GM23248 (cell line): ENCODE data around the gene ZSWIM6. TPM values are rescaled to one million over a fixed set of nuclear protein-coding genes. Genes with fewer than 3 reads are reported as not detected.

Experiments
- DNase-seq: peaks from one replicate; pipeline ENCODE4 v3.0.0-alpha.2; 2015
- H2AFZ ChIP-seq: fragments of 200-600 bp; sonication (generic); 2 replicates; pipeline ENCODE4 v1.6.1; 2016; ENCODE audit warnings: antibody characterized with exemption
- H3F3A ChIP-seq: fragments of 200-600 bp; sonication (generic); 2 replicates; pipeline ENCODE4 v1.6.1; 2016; ENCODE audit warnings: mild to moderate bottlenecking, antibody characterized with exemption, mixed run types; ENCODE audit not compliant: insufficient read depth
- H3K27ac ChIP-seq: fragments of 200-600 bp; sonication (generic); 2 replicates; pipeline ENCODE4 v1.5.1; 2016; ENCODE audit warnings: mild to moderate bottlenecking
- H3K27me3 ChIP-seq: fragments of 200-600 bp; sonication (generic); replicated peaks from 2 replicates; pipeline ENCODE4 v1.6.1; 2016; ENCODE audit warnings: mild to moderate bottlenecking; ENCODE audit not compliant: insufficient read depth
- H3K36me3 ChIP-seq: fragments of 200-600 bp; sonication (generic); 2 replicates; pipeline ENCODE4 v1.6.1; 2016; ENCODE audit warnings: low read depth, mild to moderate bottlenecking
- H3K4me1 ChIP-seq: fragments of 200-600 bp; sonication (generic); 2 replicates; pipeline ENCODE4 v1.6.1; 2016; ENCODE audit warnings: mild to moderate bottlenecking; ENCODE audit not compliant: insufficient read depth
- H3K4me2 ChIP-seq: fragments of 200-600 bp; sonication (generic); one replicate; pipeline ENCODE4 v1.6.1; 2016; ENCODE audit warnings: mild to moderate bottlenecking; ENCODE audit not compliant: unreplicated experiment
- H3K4me3 ChIP-seq: fragments of 200-600 bp; sonication (generic); 2 replicates; pipeline ENCODE4 v1.5.1; 2016; ENCODE audit warnings: mild to moderate bottlenecking
- H3K79me2 ChIP-seq: fragments of 200-600 bp; sonication (generic); 2 replicates; pipeline ENCODE4 v1.6.1; 2016; ENCODE audit warnings: mild to moderate bottlenecking; ENCODE audit not compliant: insufficient read depth
- H3K9ac ChIP-seq: fragments of 200-600 bp; sonication (generic); 2 replicates; pipeline ENCODE4 v1.6.1; 2016; ENCODE audit warnings: mild to moderate bottlenecking
- H3K9me2 ChIP-seq: fragments of 200-600 bp; sonication (generic); 2 replicates; pipeline ENCODE4 v1.6.1; 2016; ENCODE audit warnings: mixed run types, mild to moderate bottlenecking, moderate library complexity; ENCODE audit not compliant: insufficient read depth
- H3K9me3 ChIP-seq: fragments of 200-600 bp; sonication (generic); one replicate; pipeline ENCODE4 v1.6.1; 2017; ENCODE audit warnings: low read depth
- H4K20me1 ChIP-seq: fragments of 200-600 bp; sonication (generic); 2 replicates; pipeline ENCODE4 v1.6.0; 2016; ENCODE audit not compliant: insufficient read depth
- EZH2 ChIP-seq: fragments of 200-600 bp; sonication (generic); IDR thresholded peaks from 2 replicates; pipeline ENCODE4 v1.6.1; 2018; ENCODE audit warnings: antibody characterized with exemption, mild to moderate bottlenecking; ENCODE audit not compliant: insufficient read depth, poor library complexity, severe bottlenecking
- EZH2phosphoT487 ChIP-seq: fragments of 200-600 bp; sonication (generic); IDR thresholded peaks from 2 replicates; pipeline ENCODE4 v1.6.1; 2018; ENCODE audit warnings: antibody characterized with exemption, moderate library complexity, mild to moderate bottlenecking, low read depth; ENCODE audit not compliant: insufficient read depth
- WGBS, 2 experiments: methylation state at CpG; one replicate each; pipeline ENCODE4 v1.1.6; 2015 to 2017; ENCODE audit warnings: low lambda C conversion rate in 2 of 2, low coverage in 1 of 2; ENCODE audit errors: missing lambda C conversion rate in 2 of 2; 5-methylcytosine and 5-hydroxymethylcytosine counted together
- in situ Hi-C: fragments of 300-500 bp; cut with MboI; formaldehyde crosslinking; loops from 2 replicates; pipeline ENCODE4 v1.15.0; 2020
- polyA plus RNA-seq: library from polyadenylated mRNA; unstranded; fragments of >200 nt; fragmentation: Nextera tagmentation; extraction: Ambion mirVana; gene quantifications from 2 replicates; pipeline ENCODE4 v1.2.1, GENCODE V29; 2016
- total RNA-seq: library from RNA; depleted of rRNA; stranded (reverse); fragments of >200 nt; shearing (Covaris generic); gene quantifications from 2 replicates; pipeline ENCODE4 v1.2.3, GENCODE V29; 2014

ZSWIM6 gene
- total and polyA plus RNA-seq, 2 experiments from 2014 or later: 1.5 to 4.8 TPM

GRCh38 chr5:61298066-61298465, 34.0 kb upstream of the ZSWIM6 start:
- Histone ChIP-seq H3K9me2 (no peaks in the 10 kb centered on the region), H4K20me1 (no peaks in the 10 kb centered on the region), H3K27ac (no peak overlapping the region), H3K79me2 (no peaks in the 10 kb centered on the region), H3K4me3 (no peak overlapping the region), H3F3A (peaks cover 31% of the 10 kb centered on the region), H3K9me3 (no peaks in the 10 kb centered on the region), H3K36me3 (no peaks in the 10 kb centered on the region), H2AFZ (no peak overlapping the region), H3K27me3 (no peaks in the 10 kb centered on the region), H3K4me2 (no peak overlapping the region), H3K9ac (no peak overlapping the region), H3K4me1 (peaks cover 28% of the 10 kb centered on the region)
- DNase-seq: no peak
- in situ Hi-C loops: no loop called here
- WGBS, 2 experiments: 90 to 98% methylated on average over 3 of the region's 3 CpGs
- TF ChIP-seq EZH2: no peak
- no peak for TF ChIP-seq EZH2phosphoT487

GRCh38 chr5:61298580-61298979, 33.5 kb upstream of the ZSWIM6 start:
- no peak overlapping the region for H3K9ac ChIP-seq
- no peak overlapping the region for H2AFZ ChIP-seq
- no peaks in the 10 kb centered on the region for H3K9me2 ChIP-seq
- WGBS, 2 experiments: 81 to 82% methylated on average over 6 of the region's 6 CpGs
- no peaks in the 10 kb centered on the region for H4K20me1 ChIP-seq
- in situ Hi-C loops: no loop called here
- no peak for DNase-seq
- H3K27ac ChIP-seq: no peak overlapping the region
- no peak for TF ChIP-seq EZH2
- TF ChIP-seq EZH2phosphoT487: no peak
- no peaks in the 10 kb centered on the region for H3K27me3 ChIP-seq
- no peaks in the 10 kb centered on the region for H3K9me3 ChIP-seq
- no peaks in the 10 kb centered on the region for H3K36me3 ChIP-seq
- peaks cover 33% of the 10 kb centered on the region for H3K4me1 ChIP-seq
- H3F3A ChIP-seq: peaks cover 36% of the 10 kb centered on the region
- H3K79me2 ChIP-seq: no peaks in the 10 kb centered on the region
- no peak overlapping the region for H3K4me3 ChIP-seq
- H3K4me2 ChIP-seq: no peak overlapping the region

DNA sequence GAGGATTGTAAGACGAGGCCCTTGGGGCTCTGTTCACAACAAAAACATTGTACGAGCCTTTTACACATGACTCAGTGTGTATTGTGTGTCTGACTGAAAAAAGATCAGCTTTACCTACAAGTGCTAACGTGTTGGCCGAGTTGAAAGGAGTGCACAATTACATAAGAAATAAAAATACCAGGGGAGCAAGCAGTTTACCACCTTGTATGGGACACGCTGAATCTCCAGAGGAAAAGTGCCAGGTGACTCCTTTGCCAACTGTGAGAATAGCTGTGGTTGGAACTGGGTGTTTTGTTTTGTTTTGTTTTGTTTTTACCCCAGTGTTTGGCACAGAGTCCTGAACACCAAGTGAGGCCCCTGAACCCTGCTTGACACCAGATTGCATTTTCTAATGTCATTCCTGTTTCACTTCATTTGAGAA, 32.8 kb upstream of the ZSWIM6 start:
- Histone ChIP-seq H3K9me2 (no peaks in the 10 kb centered on the region), H3K79me2 (no peaks in the 10 kb centered on the region), H3K36me3 (no peaks in the 10 kb centered on the region), H3F3A (peaks cover 39% of the 10 kb centered on the region), H3K9ac (no peak overlapping the region), H3K27me3 (no peaks in the 10 kb centered on the region), H3K4me1 (peaks cover 40% of the 10 kb centered on the region), H3K4me2 (no peak overlapping the region), H3K4me3 (no peak overlapping the region), H3K27ac (no peak overlapping the region), H4K20me1 (no peaks in the 10 kb centered on the region), H2AFZ (no peak overlapping the region), H3K9me3 (no peaks in the 10 kb centered on the region)
- in situ Hi-C loops: no loop called here
- DNase-seq: no peak
- TF ChIP-seq EZH2phosphoT487 (no peak), EZH2 (no peak)
- 96 to 97% methylated on average over 5 of the region's 5 CpGs for WGBS, 2 experiments

- H3K27ac ChIP-seq: peak overlapping the region; percentile 80
- H3K4me3 ChIP-seq: peak overlapping the region; percentile 50
- H2AFZ ChIP-seq: no peak overlapping the region
- no peaks in the 10 kb centered on the region for H3K9me2 ChIP-seq
- 0 to 1% methylated on average over 9 of the region's 9 CpGs for WGBS, 2 experiments
- H3K9ac ChIP-seq: peak overlapping the region; percentile 55
- peak; percentile 100 for DNase-seq
- peaks cover 60% of the 10 kb centered on the region for H3K4me1 ChIP-seq
- H3K79me2 ChIP-seq: no peaks in the 10 kb centered on the region
- in situ Hi-C loops: no loop called here
- TF ChIP-seq EZH2phosphoT487 (peak; percentile 84; the same call in 1 of the 2 replicates), EZH2 (no peak)
- peaks cover 44% of the 10 kb centered on the region for H3F3A ChIP-seq
- no peaks in the 10 kb centered on the region for H4K20me1 ChIP-seq
- no peaks in the 10 kb centered on the region for H3K27me3 ChIP-seq
- H3K4me2 ChIP-seq: peak overlapping the region; percentile 88
- no peaks in the 10 kb centered on the region for H3K9me3 ChIP-seq
- no peaks in the 10 kb centered on the region for H3K36me3 ChIP-seq
Observed at GRCh38 chr5:61301341-61302199, 30.5 kb upstream of the ZSWIM6 start.

GRCh38 chr5:61302200-61302563, 29.9 kb upstream of the ZSWIM6 start:
- DNase-seq: no peak
- Histone ChIP-seq H3K4me2 (peak overlapping the region; percentile 61), H3K27me3 (no peaks in the 10 kb centered on the region), H3K9me3 (no peaks in the 10 kb centered on the region), H3K36me3 (no peaks in the 10 kb centered on the region), H3F3A (peaks cover 50% of the 10 kb centered on the region), H3K27ac (peak overlapping the region; percentile 80), H3K9ac (peak overlapping the region; percentile 55), H3K9me2 (no peaks in the 10 kb centered on the region), H3K79me2 (no peaks in the 10 kb centered on the region), H3K4me3 (peak overlapping the region; percentile 47), H3K4me1 (peaks cover 64% of the 10 kb centered on the region), H4K20me1 (no peaks in the 10 kb centered on the region), H2AFZ (no peak overlapping the region)
- no peak for TF ChIP-seq EZH2phosphoT487
- no peak for TF ChIP-seq EZH2
- WGBS, 2 experiments: 81 to 83% methylated on average over 4 of the region's 4 CpGs
- in situ Hi-C loops: no loop called here
